Measurements from ENCODE around the gene SYT1.

The SYT1 gene

GRCh38 chr12:79374545-79374944 is 510.0 kb downstream of the SYT1 start:
- in situ Hi-C loops (cut with HindIII; ENCODE audit: low sequenced_read_pairs), result no loop called here
- no peak for TF ChIP-seq CTCF (IDR thresholded peaks at IDR 0.05; ENCODE audit: low read depth, low read length, missing control alignments)
- H3K4me3 ChIP-seq (ENCODE audit: low read depth, low read length), result no peak overlapping the region
- DNase-seq (ENCODE audit: low read depth), result no peak

GRCh38 chr12:79375050-79375449 is 510.5 kb downstream of the SYT1 start:
- TF ChIP-seq CTCF (IDR thresholded peaks at IDR 0.05; ENCODE audit: low read depth, low read length, missing control alignments), result no peak
- DNase-seq (ENCODE audit: low read depth), result no peak
- H3K4me3 ChIP-seq (ENCODE audit: low read depth, low read length), result no peak overlapping the region
- in situ Hi-C loops (cut with HindIII; ENCODE audit: low sequenced_read_pairs), result no loop called here

GRCh38 chr12:79378496-79378895 is 513.9 kb downstream of the SYT1 start:
- in situ Hi-C loops (cut with HindIII; ENCODE audit: low sequenced_read_pairs), result no loop called here
- TF ChIP-seq CTCF (IDR thresholded peaks at IDR 0.05; ENCODE audit: low read depth, low read length, missing control alignments), result no peak
- DNase-seq (ENCODE audit: low read depth), result peak; percentile 20
- H3K4me3 ChIP-seq (ENCODE audit: low read depth, low read length), result no peak overlapping the region

GRCh38 chr12:79380402-79380801 is 515.8 kb downstream of the SYT1 start:
- no peak for DNase-seq (ENCODE audit: low read depth)
- in situ Hi-C loops (cut with HindIII; ENCODE audit: low sequenced_read_pairs), result no loop called here
- H3K4me3 ChIP-seq (ENCODE audit: low read depth, low read length), result no peak overlapping the region
- no peak for TF ChIP-seq CTCF (IDR thresholded peaks at IDR 0.05; ENCODE audit: low read depth, low read length, missing control alignments)

GRCh38 chr12:79381248-79382208 is 517.0 kb downstream of the SYT1 start:
- DNase-seq (ENCODE audit: low read depth), result no peak
- no peak overlapping the region for H3K4me3 ChIP-seq (ENCODE audit: low read depth, low read length)
- no peak for TF ChIP-seq CTCF (IDR thresholded peaks at IDR 0.05; ENCODE audit: low read depth, low read length, missing control alignments)
- in situ Hi-C loops (cut with HindIII; ENCODE audit: low sequenced_read_pairs), result no loop called here

- no peak for TF ChIP-seq CTCF (IDR thresholded peaks at IDR 0.05; ENCODE audit: low read depth, low read length, missing control alignments)
- no peak for DNase-seq (ENCODE audit: low read depth)
- in situ Hi-C loops (cut with HindIII; ENCODE audit: low sequenced_read_pairs), result no loop called here
- H3K4me3 ChIP-seq (ENCODE audit: low read depth, low read length), result no peak overlapping the region
These were observed 520.0 kb downstream of the SYT1 start for GRCh38 chr12:79384551-79384950.

Data from astrocyte of the cerebellum (primary cell).